HEK293T (cell line): ENCODE measurements around the gene SLC4A8.
A peak's percentile ranks its signal among the peaks of the same experiment; 100 is the strongest.

Source experiments
- CTCF ChIA-PET: fragments of 350-600 bp; formaldehyde crosslinking; extraction: SDS; loops from one replicate; lab custom pipeline; 2021; ENCODE audit warnings: antibody characterized with exemption, inconsistent platforms; lab: Yijun Ruan, JAX
- POLR2A ChIA-PET: fragments of 350-600 bp; formaldehyde crosslinking; extraction: SDS; loops from one replicate; lab custom pipeline; 2020; ENCODE audit warnings: antibody characterized with exemption, inconsistent platforms; lab: Yijun Ruan, JAX
- DNase-seq: peaks from one replicate; pipeline ENCODE4 v3.0.0; 2012; ENCODE audit warnings: mixed read lengths; ENCODE audit errors: extremely low spot score
- ARNT ChIP-seq: fragments of 450-650 bp; IDR thresholded peaks from 2 replicates; pipeline ENCODE4 v1.6.1; 2017; ENCODE audit warnings: mild to moderate bottlenecking
- BHLHE40 ChIP-seq: fragments of 450-650 bp; IDR thresholded peaks from 2 replicates; pipeline ENCODE4 v1.6.1; 2016; ENCODE audit warnings: mild to moderate bottlenecking, moderate library complexity, borderline replicate concordance
- CTBP1 ChIP-seq: fragments of 450-650 bp; IDR thresholded peaks from 2 replicates; pipeline ENCODE4 v1.6.1; 2016; ENCODE audit warnings: borderline replicate concordance
- ELF4 ChIP-seq: fragments of 450-650 bp; IDR thresholded peaks from 2 replicates; pipeline ENCODE4 v1.6.1; 2017; ENCODE audit warnings: antibody characterized with exemption
- FOXA1 ChIP-seq: fragments of 450-650 bp; IDR thresholded peaks from 2 replicates; pipeline ENCODE4 v1.6.1; 2016; ENCODE audit warnings: mild to moderate bottlenecking
- FOXK2 ChIP-seq: fragments of 450-650 bp; IDR thresholded peaks from 2 replicates; pipeline ENCODE4 v1.6.1; 2016; ENCODE audit warnings: mild to moderate bottlenecking
- FOXM1 ChIP-seq: fragments of 450-650 bp; IDR thresholded peaks from 2 replicates; pipeline ENCODE4 v1.6.1; 2017; ENCODE audit warnings: mild to moderate bottlenecking, borderline replicate concordance
- HDGF ChIP-seq: fragments of 450-650 bp; IDR thresholded peaks from 2 replicates; pipeline ENCODE4 v1.6.1; 2017; ENCODE audit warnings: antibody characterized with exemption, borderline replicate concordance
- L3MBTL2 ChIP-seq: fragments of 450-650 bp; conservative IDR thresholded peaks from 2 replicates; pipeline ENCODE4 v1.6.1; 2016; ENCODE audit warnings: mild to moderate bottlenecking
- LEF1 ChIP-seq: fragments of 450-650 bp; IDR thresholded peaks from 2 replicates; pipeline ENCODE4 v1.6.1; 2017; ENCODE audit warnings: mild to moderate bottlenecking, borderline replicate concordance
- NFRKB ChIP-seq: fragments of 450-650 bp; IDR thresholded peaks from 2 replicates; pipeline ENCODE4 v1.6.1; 2016; ENCODE audit warnings: mild to moderate bottlenecking, moderate library complexity
- SP1 ChIP-seq: fragments of 450-650 bp; IDR thresholded peaks from 2 replicates; pipeline ENCODE4 v1.6.1; 2017
- SUZ12 ChIP-seq: fragments of 450-650 bp; IDR thresholded peaks from 2 replicates; pipeline ENCODE4 v1.6.1; 2016; ENCODE audit warnings: mild to moderate bottlenecking
- TARDBP ChIP-seq: fragments of 450-650 bp; IDR thresholded peaks from 2 replicates; pipeline ENCODE4 v1.6.1; 2016
- ZNF384 ChIP-seq: fragments of 450-650 bp; IDR thresholded peaks from 2 replicates; pipeline ENCODE4 v1.6.1; 2016
- TF ChIP-seq, protein P1 (sequence below): fragments of 450-650 bp; IDR thresholded peaks from 2 replicates; pipeline ENCODE4 v1.6.1; 2016

Gene SLC4A8

DNA sequence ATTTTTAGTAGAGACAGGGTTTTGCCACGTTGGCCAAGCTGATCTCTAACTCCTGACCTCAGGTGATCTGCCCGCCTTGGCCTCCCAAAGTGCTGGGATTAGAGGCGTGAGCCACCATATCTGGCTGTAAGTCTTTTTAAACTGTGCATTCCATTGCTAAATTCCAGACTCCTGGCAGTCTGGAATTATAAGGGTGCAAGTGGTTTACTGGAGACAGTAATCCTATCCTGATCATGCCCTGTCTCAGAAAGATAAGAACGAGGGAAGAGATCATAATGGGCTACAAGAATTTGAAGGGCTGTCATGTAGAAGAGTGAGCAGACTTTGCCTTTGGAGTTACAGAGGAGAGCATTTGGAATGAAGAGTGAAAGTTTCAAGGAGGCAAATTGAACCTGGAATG is 6.8 kb upstream of the SLC4A8 start:
- CTCF ChIA-PET = interaction anchor here (2.0 kb wide), 1 partner anchor 116 kb away, joined by 4 read pairs; no protein-coding TSS in a partner anchor

DNA sequence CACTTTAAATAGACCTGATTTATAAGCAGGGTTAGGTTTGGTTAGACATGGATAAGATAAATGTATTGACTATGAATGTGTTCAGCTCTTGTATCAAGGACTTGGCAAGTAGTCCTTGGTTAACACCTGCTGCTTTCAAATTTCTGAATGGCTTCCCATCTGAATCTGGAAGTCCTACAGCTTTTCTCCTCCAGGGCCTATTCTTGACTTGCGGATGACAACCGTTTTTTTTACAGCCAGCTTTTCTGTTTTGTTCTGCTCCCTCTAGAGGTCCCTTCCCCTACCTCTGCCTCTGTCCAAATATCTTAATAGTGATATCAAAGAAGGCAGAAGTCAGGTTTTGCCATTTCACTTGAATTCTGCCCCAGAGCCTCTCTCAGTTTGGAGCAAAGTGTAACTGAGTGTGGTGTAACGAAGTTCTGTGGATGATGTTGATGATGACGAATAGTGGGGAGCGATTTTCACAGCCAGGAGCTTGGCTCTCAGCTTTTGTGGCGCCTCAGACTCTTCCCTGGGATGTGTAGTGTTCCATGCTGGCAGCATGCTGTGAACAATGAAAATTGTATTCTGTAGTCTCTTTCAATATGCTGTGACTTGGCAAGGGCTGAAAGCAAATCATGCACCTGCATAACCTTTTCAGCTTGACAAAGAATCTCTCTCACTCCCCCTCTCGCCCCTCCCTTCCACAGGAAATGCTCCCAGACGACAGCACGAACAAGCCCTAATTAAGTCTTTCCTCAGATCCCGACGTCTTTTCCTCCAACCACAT is 5.0 kb upstream of the SLC4A8 start:
- ChIA-PET POLR2A (no interaction called here), CTCF (interaction anchor here (0.5 to 2.3 kb wide), 4 partner anchors 26 to 456 kb away, joined by 3 to 11 read pairs (median 6); no protein-coding TSS in a partner anchor)
- TF ChIP-seq ARNT (no peak), CTBP1 (no peak), ELF4 (no peak), SP1 (no peak), FOXK2 (no peak), L3MBTL2 (no peak), BHLHE40 (no peak), NFRKB (no peak), ZNF384 (no peak), FOXA1 (no peak), FOXM1 (no peak), HDGF (no peak), SUZ12 (no peak), TARDBP (no peak), LEF1 (no peak)
- TF ChIP-seq, protein P1, sequence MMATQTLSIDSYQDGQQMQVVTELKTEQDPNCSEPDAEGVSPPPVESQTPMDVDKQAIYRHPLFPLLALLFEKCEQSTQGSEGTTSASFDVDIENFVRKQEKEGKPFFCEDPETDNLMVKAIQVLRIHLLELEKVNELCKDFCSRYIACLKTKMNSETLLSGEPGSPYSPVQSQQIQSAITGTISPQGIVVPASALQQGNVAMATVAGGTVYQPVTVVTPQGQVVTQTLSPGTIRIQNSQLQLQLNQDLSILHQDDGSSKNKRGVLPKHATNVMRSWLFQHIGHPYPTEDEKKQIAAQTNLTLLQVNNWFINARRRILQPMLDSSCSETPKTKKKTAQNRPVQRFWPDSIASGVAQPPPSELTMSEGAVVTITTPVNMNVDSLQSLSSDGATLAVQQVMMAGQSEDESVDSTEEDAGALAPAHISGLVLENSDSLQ = no peak
- no peak for DNase-seq

More for the DNA sequence above, 6.8 kb upstream of the SLC4A8 start:
- TF ChIP-seq TARDBP (no peak), LEF1 (no peak), FOXM1 (no peak), HDGF (no peak), ZNF384 (no peak), L3MBTL2 (no peak), ARNT (no peak)
- TF ChIP-seq, protein P1 = no peak
- POLR2A ChIA-PET = no interaction called here
- DNase-seq = no peak

DNA sequence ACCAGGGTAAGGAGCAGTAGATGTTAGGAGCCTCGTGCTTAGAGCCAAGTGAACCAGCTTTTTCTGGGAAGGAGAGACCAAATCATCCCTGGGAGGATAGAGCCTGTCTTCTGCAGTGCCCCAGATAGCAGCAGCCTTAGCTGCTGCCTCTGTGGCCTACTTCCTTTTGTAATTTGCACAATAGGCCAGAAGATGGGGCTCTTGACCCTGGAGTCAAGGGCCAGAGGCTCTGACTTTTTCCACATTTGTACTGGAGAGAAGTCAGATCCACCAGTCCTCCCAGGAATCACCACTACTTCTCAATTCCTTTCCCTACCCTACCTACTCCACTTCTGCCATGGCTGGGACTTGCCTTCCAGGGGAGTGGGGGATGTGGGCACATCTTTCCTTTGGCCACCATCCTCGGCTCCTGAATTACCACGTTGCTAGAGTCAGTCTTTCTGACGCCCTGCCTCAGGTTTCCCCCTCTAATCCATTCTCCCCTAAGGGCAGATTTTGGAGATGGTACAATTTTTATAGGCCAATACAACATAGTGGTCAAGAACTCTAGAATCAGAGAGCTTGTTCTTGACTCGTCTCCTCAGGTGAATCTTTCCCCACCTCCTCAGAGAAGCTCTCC is 3.3 kb upstream of the SLC4A8 start:
- ChIA-PET CTCF (interaction anchor here (0.6 to 2.7 kb wide), 13 partner anchors 10 to 1239 kb away, joined by 3 to 13 read pairs (median 3); no protein-coding TSS in a partner anchor), POLR2A (no interaction called here)
- no peak for TF ChIP-seq ARNT
- TF ChIP-seq, protein P1 = no peak
- no peak for TF ChIP-seq FOXA1
- no peak for TF ChIP-seq SP1
- no peak for TF ChIP-seq HDGF
- TF ChIP-seq FOXK2 = no peak
- no peak for TF ChIP-seq TARDBP
- no peak for TF ChIP-seq ZNF384
- no peak for TF ChIP-seq ELF4
- TF ChIP-seq SUZ12 = no peak
- TF ChIP-seq FOXM1 = no peak
- no peak for TF ChIP-seq BHLHE40
- TF ChIP-seq L3MBTL2 = no peak
- TF ChIP-seq CTBP1 = no peak
- no peak for TF ChIP-seq NFRKB
- no peak for TF ChIP-seq LEF1
- DNase-seq = peak; percentile 72

DNA sequence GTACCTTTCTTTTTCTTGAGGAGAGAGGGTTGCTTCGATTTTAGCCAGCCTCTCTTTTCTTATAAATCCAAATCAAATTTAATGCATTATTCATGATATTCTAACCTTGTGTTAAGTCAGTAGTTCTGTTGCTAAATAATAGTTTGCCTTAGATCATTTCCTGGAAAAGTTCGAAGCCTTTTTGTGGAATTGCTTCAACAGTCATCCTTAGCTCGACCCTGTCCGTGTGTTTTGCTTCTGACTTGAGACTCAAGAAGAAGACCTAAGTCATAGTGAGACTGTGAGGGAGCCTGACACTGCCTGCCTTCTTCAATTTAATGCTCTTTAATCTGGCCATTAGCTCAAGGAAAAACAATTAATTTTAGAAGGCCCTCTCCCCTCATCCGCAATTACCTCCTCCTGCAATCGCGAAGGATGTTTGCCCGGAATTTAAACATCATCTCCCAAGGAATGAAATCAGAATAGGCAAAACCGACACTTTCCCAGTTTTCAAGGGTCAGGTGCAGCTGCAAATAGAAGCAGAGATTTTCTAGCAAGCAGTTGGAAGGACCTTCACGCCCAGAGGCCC is 453 bp upstream of the SLC4A8 start:
- no peak for DNase-seq
- ChIA-PET CTCF (interaction anchor here (0.7 kb wide), 1 partner anchor 96 kb away, joined by 3 read pairs; no protein-coding TSS in a partner anchor), POLR2A (no interaction called here)
- TF ChIP-seq, protein P1 = no peak
- no peak for TF ChIP-seq SP1
- no peak for TF ChIP-seq NFRKB
- TF ChIP-seq FOXK2 = no peak
- no peak for TF ChIP-seq FOXM1
- TF ChIP-seq ARNT = no peak
- no peak for TF ChIP-seq ELF4
- no peak for TF ChIP-seq L3MBTL2
- no peak for TF ChIP-seq BHLHE40

DNA sequence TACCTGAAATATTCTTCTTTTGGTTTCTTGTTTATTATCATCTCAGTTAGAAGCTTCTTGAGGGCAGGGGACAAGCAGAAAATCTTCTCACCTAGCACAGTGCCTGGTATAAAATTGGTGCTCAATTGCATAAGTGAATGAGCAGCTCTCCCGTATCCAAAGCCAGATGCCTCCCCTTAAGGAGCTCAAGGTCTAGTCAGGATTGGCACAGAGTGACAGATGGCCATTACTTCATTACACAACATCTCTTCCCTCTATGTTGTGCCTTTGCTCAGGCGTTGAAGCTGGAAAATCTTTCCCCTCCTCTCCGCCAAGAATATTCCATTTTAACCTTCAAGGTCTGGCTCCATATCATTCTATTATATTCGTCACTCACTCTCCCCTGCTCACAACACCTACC is 3.6 kb downstream of the SLC4A8 start:
- no peak for DNase-seq
- CTCF ChIA-PET = interaction anchor here (1.2 kb wide), 1 partner anchor 576 kb away, joined by 3 read pairs; no protein-coding TSS in a partner anchor
- POLR2A ChIA-PET = no interaction called here
- TF ChIP-seq CTBP1 (no peak), ELF4 (no peak), NFRKB (no peak), ZNF384 (no peak), HDGF (no peak), BHLHE40 (no peak), FOXM1 (no peak), ARNT (no peak), FOXA1 (no peak), LEF1 (no peak), SUZ12 (no peak), TARDBP (no peak)
- TF ChIP-seq, protein P1 = no peak
